IPS DF 4.7 (cell line): Measurements from ENCODE around the gene DNAJC16.
A peak's percentile ranks its signal among the peaks of the same experiment; 100 is the strongest.
"Not testable (repeated sequence)": the region's sequence is repeated elsewhere in the genome, so short reads cannot be mapped to it uniquely, and the experiment has no call there.

Experiments used
- DNase-seq: peaks from one replicate; pipeline ENCODE4 v3.0.0-alpha.2; 2013; ENCODE audit warnings: low spot score; ENCODE audit errors: extremely low read depth

Gene DNAJC16

GRCh38 chr1:15526490-15527339 lies at the start of gene DNAJC16:
Gene DNAJC16, plus strand, starts transcription at chr1:15526848. Its CDS starts 2,258 bp downstream, at chr1:15529106.
- peak; percentile 100 for DNase-seq

GRCh38 chr1:15476927-15477326 lies 49.7 kb upstream of the DNAJC16 start:
- no peak for DNase-seq

- no peak for DNase-seq
Observed at GRCh38 chr1:15477646-15478212, 48.9 kb upstream of the DNAJC16 start.

GRCh38 chr1:15479654-15480347 lies 46.8 kb upstream of the DNAJC16 start:
- no peak for DNase-seq

GRCh38 chr1:15482455-15482854 lies 44.2 kb upstream of the DNAJC16 start:
- DNase-seq = not testable (repeated sequence)

- not testable (repeated sequence) for DNase-seq
Observed at GRCh38 chr1:15482983-15483543, 43.6 kb upstream of the DNAJC16 start.

- no peak for DNase-seq
Observed at GRCh38 chr1:15483971-15484370, 42.7 kb upstream of the DNAJC16 start.

- DNase-seq = not testable (repeated sequence)
Observed at GRCh38 chr1:15484443-15484842, 42.2 kb upstream of the DNAJC16 start.

- DNase-seq = no peak
Observed at GRCh38 chr1:15485636-15486035, 41.0 kb upstream of the DNAJC16 start.

GRCh38 chr1:15486844-15487610 lies 39.6 kb upstream of the DNAJC16 start:
- not testable (repeated sequence) for DNase-seq

- no peak for DNase-seq
Observed at GRCh38 chr1:15488371-15488770, 38.3 kb upstream of the DNAJC16 start.

- no peak for DNase-seq
Observed at GRCh38 chr1:15489052-15489736, 37.5 kb upstream of the DNAJC16 start.

- not testable (repeated sequence) for DNase-seq
Observed at GRCh38 chr1:15491010-15491409, 35.6 kb upstream of the DNAJC16 start.

GRCh38 chr1:15492596-15492995 lies 34.1 kb upstream of the DNAJC16 start:
- no peak for DNase-seq

- DNase-seq = no peak
Observed at GRCh38 chr1:15493869-15494390, 32.7 kb upstream of the DNAJC16 start.

- DNase-seq = no peak
Observed at GRCh38 chr1:15500184-15501178, 26.2 kb upstream of the DNAJC16 start.

- no peak for DNase-seq
Observed at GRCh38 chr1:15501208-15502032, 25.2 kb upstream of the DNAJC16 start.

- DNase-seq = no peak
Observed at GRCh38 chr1:15504436-15504835, 22.2 kb upstream of the DNAJC16 start.
